Neural progenitor cell (in vitro differentiated cells): ENCODE data around the gene ZNF512B.

Experiments
- EZH2 ChIP-seq: fragments of 200-600 bp; sonication (generic); IDR thresholded peaks from 2 replicates; pipeline ENCODE4 v1.6.1; 2017; ENCODE audit warnings: antibody characterized with exemption, mild to moderate bottlenecking, moderate library complexity
- EZH2phosphoT487 ChIP-seq: fragments of 200-600 bp; sonication (generic); IDR thresholded peaks from 2 replicates; pipeline ENCODE4 v1.6.1; 2017; ENCODE audit warnings: antibody characterized with exemption
- TF ChIP-seq, protein P1 (sequence below): fragments of 200-600 bp; sonication (generic); IDR thresholded peaks from 2 replicates; pipeline ENCODE4 v1.5.1; 2017; ENCODE audit warnings: antibody characterized with exemption, mild to moderate bottlenecking

DNA sequence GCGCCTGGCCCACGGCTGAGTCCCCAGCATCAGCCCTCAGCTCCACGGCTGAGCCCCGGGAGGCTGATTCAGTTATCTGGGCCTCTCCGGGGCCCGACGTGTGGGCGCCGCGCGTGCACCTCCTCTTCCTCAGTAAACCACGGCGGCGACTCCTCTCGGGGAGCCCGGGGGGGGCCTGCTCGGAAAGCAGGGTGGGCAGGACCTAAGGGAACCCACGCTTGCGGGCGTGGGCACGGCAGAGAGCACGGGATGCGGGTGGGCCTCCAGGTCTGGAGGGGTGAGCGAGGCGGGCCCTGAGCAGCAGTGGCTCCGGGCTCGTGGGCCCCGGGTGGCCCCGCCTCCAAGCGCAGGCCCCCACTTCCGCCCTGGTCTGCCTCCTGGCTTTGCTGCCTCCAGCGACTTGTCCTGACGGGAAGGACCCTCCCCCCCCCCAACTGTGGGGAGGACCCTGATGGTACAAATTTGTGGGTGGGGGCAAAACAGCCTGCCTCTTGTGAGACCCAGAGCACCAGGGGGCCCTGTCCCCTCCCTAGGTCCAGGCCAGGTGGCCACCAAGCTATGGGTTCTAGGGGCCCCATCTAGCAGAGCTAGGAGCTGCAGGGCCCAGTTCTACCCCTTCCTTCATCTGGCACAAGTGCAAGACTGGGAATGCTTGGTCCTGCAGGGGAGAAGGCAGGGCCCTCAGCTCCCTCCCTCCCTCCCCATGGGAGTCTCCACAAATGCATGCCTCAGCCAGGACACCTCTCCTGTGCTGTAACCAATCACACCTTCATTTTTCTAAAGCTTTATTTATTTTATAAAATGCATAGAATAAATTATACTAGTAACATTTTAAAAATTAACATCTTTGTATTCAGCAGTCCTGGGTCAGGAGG lies 30.4 kb downstream of the ZNF512B start:
- TF ChIP-seq EZH2 (no peak), EZH2phosphoT487 (no peak)
- TF ChIP-seq, protein P1, sequence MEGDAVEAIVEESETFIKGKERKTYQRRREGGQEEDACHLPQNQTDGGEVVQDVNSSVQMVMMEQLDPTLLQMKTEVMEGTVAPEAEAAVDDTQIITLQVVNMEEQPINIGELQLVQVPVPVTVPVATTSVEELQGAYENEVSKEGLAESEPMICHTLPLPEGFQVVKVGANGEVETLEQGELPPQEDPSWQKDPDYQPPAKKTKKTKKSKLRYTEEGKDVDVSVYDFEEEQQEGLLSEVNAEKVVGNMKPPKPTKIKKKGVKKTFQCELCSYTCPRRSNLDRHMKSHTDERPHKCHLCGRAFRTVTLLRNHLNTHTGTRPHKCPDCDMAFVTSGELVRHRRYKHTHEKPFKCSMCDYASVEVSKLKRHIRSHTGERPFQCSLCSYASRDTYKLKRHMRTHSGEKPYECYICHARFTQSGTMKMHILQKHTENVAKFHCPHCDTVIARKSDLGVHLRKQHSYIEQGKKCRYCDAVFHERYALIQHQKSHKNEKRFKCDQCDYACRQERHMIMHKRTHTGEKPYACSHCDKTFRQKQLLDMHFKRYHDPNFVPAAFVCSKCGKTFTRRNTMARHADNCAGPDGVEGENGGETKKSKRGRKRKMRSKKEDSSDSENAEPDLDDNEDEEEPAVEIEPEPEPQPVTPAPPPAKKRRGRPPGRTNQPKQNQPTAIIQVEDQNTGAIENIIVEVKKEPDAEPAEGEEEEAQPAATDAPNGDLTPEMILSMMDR: no peak
